HUDEP-2 (cell line): ENCODE results near the gene CD4.
"Not testable (repeated sequence)": the region's sequence is repeated elsewhere in the genome, so short reads cannot be mapped to it uniquely, and the experiment has no call there.

Source experiments
- DNase-seq, 76 experiments: peaks; one replicate each; lab custom pipeline; 2025; ENCODE audit not compliant: unreplicated experiment in 76 of 76; lab: John Stamatoyannopoulos, UW

CD4 gene

GRCh38 chr12:6788972-6789924 is at the start of gene CD4:
CD4 (plus strand) TSS chr12:6789528; CDS start chr12:6800139, 10,611 bp downstream.
- DNase-seq: no peak

- not testable (repeated sequence) for DNase-seq
Observed at GRCh38 chr12:6742080-6742479, 47.2 kb upstream of the CD4 start.

DNA sequence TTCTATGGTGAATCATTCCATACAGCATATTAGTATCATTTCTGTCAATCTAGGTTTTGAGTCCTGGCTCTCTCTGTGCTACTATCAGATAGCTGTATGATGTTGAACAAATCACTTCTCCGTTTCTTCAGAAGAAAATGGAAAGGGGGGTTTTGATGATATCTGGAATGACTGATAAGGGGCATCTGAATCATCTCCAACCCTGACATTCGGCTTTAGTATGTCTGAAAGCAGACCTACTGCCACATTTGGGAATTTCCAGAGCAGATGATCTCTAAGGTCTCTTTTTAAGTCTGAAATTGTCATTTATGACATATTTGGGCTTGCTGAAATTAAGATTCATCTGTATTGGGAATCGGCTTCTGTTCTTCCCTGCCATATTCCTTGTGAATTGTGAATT is 46.5 kb upstream of the CD4 start:
- no peak for DNase-seq

GRCh38 chr12:6743300-6743699 is 46.0 kb upstream of the CD4 start:
- not testable (repeated sequence) for DNase-seq

- DNase-seq: no peak
Observed at GRCh38 chr12:6745741-6746525, 43.4 kb upstream of the CD4 start.

- DNase-seq: no peak
Observed at GRCh38 chr12:6747216-6747615, 42.1 kb upstream of the CD4 start.

- no peak for DNase-seq
Observed at GRCh38 chr12:6748761-6749160, 40.6 kb upstream of the CD4 start.

DNA sequence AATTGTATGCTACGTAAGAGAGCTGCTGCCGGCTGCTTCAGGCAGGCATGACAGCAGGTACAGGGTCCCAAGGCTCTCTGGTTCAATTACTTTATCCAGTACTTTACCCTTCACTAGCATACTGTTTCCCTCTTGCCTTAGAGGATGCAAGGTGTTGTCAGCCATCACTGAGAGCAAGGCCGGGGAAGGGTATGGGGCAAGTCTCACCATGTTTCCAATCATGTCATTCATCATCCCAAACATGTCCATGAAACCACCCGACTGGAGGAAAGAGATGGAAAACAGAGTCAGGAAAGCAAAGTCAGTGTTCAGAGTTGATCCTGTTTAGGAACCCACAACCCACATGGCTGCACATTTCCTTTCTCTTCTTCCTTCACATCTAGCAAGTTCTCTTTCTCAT is 38.8 kb upstream of the CD4 start:
- no peak for DNase-seq

- DNase-seq: no peak
Observed at GRCh38 chr12:6751767-6752166, 37.6 kb upstream of the CD4 start.

- peak in 16 of 76 experiments; percentile 13 to 50 (median 33) for DNase-seq
Observed at GRCh38 chr12:6752167-6752920, 37.0 kb upstream of the CD4 start.

DNA sequence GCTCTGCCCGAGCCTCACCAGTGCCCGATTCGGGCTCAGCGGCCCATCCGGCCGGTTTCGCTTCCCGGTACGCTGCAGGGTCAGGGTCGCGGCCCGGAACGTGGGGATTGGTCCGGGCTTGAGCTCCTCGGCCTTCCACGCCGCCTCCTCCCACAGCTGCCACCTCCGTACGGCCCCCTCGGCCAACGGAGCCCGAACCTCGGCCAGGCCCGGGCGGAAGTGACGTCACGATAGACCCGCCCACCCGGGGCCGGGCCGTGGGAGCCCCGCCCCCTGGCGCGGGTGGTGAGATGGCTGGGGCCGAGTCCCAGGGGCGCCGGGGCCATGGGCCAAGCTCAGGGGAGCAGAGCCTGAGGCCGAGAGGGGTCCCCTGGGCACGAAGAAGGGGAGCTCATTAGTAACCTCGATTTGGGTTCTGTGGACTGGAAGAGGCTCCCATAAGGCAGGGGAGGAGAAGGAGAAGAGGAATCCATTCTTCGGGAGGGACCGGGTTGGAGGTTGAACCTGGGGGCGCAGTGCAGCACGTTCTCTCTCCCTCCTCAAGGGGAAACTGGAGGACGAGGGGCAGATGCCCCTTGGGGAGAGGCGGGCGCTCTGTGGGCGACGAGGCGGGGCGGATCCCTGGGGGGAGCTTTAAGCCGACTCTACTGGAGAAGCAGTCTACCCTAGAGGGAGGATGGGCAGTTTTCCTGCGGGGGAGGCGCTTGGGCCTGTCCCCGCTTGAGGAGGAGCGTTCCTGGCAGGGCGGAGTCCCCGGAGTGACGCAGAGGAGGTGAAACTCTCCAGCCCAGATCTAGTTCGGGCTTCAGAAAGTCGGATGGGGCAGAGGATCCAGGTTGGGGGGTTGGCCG is 36.2 kb upstream of the CD4 start, which contains the start of gene MLF2:
TSS of gene MLF2 (minus strand) at position 221 of the 851 bp plus-strand sequence. CDS start 807 bp downstream, outside the sequence.
- peak; percentile 68 to 98 (median 96) for DNase-seq

- no peak for DNase-seq
Observed at GRCh38 chr12:6753772-6754356, 35.5 kb upstream of the CD4 start.

GRCh38 chr12:6754411-6754810 is 34.9 kb upstream of the CD4 start:
- no peak for DNase-seq

GRCh38 chr12:6757028-6757690 is 32.2 kb upstream of the CD4 start:
- peak in 10 of 76 experiments; percentile 9 to 64 (median 23) for DNase-seq

DNA sequence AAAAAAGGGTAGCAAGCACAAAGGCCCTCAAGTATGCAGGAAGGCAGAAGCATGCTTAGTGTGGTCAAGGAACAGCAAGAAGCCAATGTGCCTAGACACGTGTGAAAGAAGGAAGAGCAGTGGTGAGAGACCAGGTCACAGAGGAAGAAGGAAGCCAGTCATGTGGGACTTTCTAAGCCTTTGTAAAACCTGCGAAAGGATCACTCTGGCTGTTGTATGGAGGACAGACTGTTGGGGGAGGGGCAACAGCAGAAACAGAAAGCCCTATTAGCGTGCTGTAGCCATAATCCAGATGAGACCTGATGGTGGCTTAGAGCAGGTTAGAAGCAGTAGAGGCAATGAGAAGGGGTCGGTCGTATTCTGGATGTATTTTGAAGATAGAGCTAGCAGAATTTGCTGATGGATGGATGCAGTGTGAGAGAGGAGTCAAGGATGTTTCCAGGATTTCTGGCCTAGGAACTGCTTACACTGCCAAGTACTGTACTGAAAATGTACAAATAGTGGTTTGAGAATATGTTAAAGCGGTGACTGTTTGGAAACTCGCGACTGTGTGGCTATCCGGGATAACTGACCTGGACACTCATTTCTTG is 30.7 kb upstream of the CD4 start:
- DNase-seq: no peak

DNA sequence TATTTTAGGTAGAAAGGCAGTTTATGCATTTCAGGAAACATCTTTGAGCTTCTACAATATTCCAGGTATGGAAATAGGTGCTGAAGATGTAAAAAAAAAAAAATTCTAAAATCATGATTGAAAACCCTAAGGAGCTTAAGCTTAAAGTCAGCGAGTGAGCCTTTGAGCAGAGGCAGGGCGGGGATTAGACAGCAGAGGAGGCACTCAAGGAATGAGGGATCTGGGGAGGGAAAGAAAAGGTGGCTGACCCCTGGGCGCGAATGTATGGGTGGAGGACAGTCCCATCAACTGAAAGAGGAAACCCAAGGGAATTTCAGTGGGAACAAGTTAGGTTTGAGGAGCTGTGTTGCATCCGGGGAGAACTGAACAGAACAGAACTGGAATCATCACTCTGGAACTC is 29.6 kb upstream of the CD4 start:
- no peak for DNase-seq

GRCh38 chr12:6763380-6763779 is 25.9 kb upstream of the CD4 start:
- no peak for DNase-seq

DNA sequence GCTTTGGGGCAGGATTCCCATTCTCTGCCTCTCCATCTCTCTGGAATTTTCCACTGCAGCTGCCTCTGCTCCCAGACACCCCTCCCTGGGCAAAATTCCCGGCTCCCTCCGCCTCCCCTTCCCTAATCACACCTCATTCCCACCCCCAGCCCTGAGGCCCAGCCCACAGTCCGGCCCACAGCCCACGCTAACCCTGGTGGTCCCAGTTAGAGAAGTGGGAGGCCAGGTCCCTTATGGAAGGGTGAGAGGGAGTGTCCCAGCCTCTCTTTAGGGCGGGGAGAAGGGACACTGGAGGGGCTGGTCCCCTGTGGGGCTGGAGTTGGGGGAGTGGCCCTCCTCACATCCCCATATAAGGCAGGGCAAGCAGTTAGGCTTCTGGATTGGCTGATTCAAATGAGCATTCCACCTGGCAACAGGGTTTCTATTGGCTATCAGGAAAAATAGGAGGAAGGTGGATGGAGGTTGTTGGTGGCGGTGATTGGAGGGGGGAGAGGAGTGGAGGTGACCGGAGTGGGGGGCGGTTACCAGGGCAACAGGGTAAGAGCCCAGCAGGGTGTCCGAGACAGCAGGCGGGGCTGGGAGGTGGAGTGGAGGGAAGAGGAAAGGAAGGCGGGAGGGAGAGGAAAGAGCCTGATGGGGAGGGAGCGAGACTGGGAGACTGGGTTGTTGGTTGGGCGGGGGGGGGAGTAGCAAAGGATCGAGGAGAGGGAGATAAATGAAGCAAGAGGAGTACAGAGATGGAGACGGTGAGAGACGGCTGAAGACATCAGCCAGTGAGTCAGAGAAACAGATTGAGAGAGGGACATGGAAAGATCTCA is 25.1 kb upstream of the CD4 start:
- peak in 48 of 76 experiments; percentile 9 to 69 (median 30) for DNase-seq
